GM21529 (cell line): ENCODE results near the gene PAQR5.
"Not testable (repeated sequence)": the region's sequence is repeated elsewhere in the genome, so short reads cannot be mapped to it uniquely, and the experiment has no call there.

ENCODE experiments used
- ATAC-seq: cut with Tn5 transposase; IDR thresholded peaks from one replicate; pipeline ENCODE4 v1.9.1; 2021; ENCODE audit not compliant: unreplicated experiment

Gene PAQR5

DNA sequence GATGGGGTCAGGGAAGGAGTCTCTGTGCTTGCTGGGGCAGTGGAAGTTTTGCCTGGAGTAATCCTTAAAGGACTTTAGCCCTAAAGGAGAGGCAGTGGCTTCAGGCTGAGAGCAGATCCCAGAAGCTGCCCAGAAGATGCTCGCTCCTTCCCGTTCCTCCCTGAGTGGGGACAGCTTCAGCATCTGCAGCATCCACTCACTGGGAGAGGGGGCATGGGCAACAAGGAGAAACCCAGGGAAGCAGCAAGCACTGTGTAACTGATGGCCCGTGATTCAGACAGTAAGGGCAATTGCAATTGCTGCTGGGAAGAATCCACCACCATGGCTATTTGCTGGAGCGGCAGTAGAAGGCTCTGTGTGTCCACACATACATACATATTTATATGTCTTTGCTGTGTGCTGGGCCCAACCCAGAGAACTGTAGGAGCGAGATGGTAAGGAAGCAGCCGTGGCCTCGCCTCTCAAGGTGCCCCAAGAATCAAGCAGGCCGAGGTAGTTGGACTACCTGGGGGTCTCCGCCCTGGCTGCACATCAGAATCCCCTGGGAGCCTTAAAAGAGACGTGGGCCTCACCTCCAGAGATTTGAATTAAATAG lies 5.8 kb upstream of the PAQR5 start:
- no peak for ATAC-seq

DNA sequence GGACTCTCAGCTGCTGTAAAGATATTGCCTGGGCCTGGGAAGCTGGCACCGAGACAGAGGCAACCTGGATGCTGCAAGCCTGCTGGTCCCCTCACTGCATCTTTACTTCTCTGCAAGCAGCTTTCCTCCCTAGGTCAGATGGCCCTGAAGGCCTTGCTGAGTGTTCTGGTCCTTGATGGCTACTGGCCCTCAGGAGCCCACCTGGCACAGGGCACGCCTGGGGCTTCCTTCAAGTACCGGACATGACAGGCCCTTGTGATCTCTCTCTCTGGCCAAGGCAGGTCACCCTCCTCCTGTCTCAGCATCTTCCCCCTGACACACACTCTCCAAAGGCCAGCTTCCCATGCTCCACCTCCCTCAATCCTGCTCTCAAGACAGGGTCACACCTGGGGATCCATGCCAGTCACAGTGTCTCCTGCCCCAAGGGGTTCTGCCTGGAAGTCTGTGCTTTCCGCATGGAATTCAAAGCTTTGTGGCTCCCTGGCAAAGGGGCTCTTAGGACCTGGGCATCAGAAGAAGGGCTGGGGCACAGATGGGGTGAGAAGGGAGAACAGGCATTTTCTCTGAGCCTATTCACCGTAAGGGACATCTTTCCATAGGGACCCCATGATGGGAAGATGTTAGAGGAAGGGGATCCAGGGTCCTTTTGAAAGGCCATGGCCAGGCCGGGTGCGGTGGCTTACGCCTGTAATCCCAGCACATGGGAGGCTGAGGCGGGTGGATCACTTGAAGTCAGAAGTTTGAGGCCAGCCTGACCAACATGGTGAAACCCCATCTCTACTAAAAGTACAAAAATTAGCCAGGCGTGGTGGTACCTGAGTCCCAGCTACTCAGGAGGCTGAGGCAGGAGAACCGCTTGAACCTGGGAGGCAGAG lies 4.7 kb upstream of the PAQR5 start:
- ATAC-seq, result no peak

DNA sequence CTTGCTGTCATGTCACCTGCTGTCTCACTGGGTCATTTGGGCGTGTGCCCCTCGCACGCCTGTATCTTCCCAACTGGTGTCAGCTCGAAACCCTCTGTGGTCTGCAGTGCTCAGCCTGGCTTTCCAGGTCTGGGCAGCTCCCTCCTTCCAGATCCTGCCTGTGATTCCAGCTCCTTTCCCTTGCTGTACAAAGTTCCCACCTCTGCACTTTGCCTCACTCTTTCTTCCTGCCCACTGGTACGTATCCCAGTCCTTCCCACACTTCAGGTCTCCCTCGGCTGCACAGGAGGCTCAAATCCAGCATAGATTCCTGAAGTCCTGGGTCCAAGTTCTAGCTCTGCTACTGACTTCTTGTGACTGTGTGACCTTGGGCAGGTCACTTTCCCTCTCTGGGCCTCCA lies 2.1 kb upstream of the PAQR5 start:
- no peak for ATAC-seq

DNA sequence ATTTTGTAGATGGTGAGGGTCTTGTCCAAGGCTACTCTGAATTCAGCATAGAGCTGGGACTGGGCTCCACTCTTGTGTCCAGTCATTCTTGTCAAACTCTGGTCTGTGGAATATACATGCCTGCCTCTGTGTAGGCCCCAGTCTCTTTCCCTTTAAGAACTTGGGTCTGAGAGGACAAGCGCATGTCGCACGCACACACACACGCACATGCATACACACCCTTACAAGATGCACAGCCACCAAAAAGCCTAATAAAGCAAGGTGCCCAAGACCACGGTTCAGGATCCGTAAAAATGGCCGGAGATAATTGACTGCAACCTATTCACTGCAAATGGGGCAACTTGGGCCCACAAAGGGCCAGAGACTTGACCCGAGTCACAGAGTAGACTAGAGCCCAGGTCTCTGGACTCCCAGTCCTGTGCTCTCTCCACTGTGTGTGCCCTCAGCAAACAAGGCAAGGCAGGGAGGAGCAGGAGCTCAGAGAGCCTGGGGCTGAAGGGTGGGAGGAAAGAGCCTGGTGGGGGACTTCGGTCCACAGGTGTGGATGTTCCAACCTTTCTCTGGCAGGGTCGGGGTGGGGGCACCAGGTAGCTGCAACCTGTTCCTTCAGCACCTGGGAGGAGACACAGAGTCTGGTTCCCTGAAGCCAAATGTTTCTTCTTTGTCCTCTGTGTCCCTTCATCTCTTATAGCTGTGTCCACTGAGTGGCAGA lies 914 bp upstream of the PAQR5 start:
- no peak for ATAC-seq

DNA sequence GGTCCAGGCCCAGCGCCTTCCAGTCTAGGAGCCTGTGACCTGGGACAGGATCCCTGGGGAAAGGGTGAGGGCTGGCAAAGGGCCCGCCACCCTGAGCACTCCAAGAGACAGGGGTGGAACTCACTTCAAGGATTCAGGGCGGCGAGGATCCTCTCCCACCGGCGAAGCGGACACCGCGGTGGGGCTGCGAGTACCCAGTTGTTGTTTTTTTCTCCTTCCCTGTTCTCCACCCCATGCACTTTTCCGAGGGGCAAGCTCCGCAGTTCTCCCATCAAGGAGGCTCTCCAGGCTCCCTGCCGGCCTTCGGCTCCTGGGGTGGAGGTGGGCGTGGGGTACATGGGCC lies 387 bp upstream of the PAQR5 start:
- ATAC-seq, result no peak

DNA sequence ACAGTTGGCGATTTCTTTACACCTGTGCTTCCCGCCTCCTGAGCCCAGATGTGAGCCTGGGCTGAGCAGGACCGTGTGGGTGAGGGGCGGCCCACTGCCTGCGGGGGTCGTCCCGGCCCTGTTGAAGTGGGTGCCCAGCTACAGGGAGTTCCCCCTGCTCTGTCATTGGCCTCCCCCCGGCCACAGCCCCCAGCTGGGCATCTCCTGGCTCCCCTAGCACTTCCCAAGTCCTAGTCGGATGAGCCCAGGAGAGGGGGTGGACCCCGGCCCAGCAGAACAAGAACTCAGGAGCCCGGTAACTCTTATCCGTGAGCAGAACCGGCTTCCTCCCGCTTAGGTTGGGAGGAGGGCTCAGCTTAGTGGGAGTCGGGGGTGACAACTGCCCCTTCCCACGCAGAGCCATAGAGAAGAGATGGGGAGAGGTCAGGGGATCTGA lies 757 bp downstream of the PAQR5 start:
- no peak for ATAC-seq

DNA sequence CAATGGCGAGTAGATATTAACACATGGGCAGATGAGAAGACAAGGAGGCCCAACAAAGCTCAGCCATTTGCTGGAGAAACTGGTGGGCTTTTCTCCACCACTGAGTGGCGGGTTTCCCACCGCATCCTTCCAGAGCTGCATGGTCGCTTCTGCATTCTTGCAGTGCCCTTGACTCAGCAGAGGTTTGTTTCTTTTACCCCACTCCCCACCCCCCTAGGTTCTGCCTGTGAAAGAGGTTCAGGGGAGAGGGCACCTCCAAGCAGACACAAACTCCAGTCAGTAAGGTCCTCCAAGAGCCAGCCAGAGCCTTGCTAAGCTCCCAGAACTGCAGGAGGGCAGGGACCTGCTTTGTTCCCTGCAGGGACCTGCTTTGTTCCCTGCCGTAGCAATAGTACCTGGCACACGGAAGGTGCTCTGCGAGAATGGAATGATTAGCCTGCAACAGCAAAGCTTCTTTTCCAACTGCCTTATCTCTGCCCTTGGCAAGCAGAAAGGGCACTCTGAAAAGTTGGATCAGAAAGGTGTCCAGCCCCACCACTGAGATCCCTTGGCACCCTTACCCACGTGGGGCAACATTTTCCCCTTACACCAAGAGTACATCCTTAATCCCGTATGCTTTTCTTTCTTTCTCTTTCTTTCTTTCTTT lies 1.4 kb downstream of the PAQR5 start:
- no peak for ATAC-seq

DNA sequence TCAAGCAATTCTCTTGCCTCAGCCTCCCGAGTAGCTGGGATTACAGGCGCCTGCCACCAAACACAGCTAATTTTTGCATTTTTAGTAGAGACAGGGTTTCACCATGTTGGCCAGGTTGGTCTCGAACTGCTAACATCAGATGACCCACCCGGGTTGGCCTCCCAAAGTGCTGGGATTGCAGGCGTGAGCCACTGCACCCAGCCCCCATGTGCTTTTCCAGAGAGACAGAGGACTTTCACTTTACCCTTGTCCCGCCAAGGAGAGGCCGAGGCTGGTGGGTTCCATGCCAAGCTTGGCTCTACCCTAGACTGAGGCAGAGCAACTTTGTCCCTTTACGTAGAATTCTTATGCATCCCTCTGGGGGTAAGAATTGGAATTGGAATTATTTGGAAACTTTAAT lies 2.4 kb downstream of the PAQR5 start:
- not testable (repeated sequence) for ATAC-seq

DNA sequence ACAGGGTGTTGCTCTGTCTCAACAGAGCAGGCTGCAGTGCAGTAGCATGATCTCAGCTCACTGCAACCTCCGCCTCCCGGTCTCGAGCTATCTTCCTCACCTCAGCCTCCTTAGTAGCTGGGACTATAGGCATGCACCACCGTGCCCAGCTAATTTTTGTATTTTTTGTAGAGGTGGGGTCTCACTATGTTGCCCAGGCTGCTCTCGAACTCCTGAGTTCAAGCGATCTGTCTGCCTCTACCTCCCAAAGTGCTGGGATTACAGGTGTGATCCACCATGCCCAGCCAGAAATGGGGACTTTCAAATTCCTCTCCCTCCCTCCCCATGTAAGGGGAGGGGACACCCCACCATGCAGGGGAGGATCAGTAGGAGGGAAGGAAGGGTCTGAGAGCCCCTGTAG lies 3.4 kb downstream of the PAQR5 start:
- ATAC-seq, result not testable (repeated sequence)

DNA sequence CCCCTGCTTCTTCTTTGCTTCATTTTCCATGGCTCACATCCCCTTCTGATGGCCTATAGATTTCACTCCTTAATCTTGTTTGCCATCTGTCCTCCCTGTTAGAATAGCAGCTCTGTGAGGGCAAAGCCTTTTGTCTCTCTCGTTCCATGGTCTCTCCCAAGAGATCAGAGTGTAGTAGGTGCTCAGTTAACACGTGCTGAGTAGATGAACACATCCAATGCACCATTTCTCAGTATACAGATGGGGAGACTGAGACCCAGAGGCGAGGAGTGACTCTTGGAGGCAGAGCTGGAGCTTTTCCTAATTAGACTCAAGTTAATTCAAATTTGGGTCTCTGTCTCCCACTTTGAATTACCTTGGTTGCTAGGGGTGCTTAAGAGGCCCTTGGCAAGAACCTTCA lies 4.2 kb downstream of the PAQR5 start:
- no peak for ATAC-seq

DNA sequence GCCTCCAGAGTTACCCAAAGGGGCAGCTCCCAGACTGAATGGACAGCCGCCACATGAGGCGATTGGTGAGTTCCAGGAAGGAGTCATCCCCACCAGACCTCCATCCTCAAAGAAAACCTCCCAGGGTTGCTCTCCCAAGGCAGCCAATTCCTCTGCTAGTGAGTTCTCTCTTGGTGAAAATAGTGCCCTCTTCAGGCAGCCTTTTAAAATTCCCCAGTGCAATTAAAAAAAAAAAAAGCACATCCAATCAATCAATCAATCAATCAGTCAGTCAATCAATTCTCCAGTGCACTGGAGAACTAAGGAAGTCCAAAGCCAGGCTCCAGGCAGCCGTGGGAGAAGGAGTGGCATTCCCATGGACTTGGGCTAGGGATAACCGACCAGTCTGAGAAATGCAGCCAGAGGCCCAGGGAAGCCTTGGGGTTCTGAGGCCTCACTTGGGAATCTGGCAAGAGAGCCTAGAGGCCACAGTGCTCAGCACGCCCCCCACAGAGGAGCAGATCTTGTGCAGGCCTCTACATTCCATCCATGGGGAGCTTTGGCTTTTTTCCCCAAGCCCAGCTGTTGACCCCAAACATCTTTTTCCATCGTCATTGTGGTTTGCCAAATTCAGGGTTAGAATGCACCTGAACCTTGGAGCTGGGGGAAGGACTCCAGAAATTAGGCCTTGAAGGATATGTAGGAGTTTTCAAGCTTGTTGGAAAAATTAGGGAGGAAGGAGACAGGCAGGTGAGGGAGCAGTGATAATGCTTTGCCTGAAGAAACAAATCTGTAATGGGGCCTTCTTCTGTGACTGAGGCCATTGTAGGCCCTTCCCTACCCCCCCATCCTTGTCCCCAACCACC lies 4.8 kb downstream of the PAQR5 start:
- no peak for ATAC-seq

DNA sequence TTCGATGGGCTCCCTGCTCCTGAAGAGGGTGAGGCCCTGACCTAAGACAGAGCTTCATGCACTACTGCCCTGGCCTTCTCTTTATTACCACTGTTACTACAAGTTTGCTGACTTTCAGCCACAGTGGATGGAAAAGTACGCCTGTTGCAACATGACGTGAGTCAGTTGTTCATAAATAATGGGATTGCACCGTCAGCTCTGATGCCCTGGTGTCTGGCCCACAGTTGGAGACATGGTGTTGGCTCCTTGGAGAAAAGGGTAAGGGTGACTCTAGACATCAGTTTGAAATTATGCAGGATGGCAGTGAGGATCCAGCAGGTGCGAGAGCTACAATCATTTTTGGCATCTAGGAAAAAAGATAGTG lies 5.5 kb downstream of the PAQR5 start:
- no peak for ATAC-seq

DNA sequence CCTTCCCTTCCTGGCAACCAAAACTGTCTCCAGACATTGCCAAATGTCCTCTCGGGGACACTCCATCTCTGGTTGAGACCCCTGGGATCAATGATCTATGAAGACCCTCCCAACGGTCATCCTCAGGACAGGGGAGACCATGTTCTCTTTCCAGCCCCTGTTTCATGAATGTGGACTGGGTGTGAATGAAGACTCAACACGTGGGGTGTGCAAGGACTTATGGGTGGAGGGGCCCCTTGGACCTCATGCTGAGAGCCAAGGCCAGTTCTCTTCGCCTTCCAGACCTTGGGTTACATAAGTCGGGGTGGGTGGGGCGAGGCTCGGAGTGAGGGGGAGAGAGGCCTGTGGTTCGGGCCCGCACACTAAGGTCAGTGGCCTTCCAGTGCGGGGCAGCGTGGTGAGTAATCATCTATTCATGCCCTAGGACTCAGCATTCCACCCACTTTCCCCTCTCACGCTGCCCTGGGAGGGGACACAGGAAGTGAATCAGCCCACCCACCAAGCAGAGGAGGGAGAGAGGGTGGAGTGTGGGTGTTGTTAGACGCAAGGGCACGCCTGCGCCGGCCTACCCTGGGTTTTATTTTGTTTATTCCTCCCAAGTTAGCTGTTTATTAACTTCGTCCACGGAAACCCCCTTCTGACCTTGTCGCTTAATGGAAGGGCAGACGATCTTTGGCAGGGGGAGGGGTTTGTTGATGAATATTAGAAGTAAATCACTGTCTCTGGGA lies 6.7 kb downstream of the PAQR5 start:
- no peak for ATAC-seq

DNA sequence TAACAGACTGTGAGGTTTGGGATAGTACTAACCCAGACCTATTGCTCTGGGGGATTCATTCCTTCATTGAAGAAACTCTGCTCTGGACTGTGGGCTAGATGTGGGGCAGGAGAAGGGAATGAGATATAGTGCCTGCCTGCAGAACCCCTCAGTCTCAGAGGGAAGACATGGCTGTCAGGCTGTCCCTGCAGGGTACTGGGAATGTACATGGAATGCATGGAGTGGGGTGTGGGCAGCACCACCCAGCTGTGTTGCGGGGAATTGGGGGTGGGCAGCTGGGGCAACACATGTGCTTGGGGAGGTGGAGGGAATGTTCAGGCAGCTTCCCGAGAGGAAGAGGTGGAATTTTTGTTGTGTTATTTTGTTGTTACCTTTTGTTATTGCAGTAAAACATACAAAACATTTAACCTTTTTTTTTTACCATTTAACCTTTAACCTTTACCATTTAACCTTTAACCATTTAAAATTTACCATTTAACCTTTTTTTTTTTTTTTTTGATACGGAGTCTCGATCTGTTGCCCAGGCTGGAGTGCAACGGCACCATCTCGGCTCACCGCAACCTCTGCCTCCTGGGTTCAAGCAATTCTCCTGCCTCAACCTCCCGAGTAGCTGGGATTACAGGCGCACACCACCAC lies 7.3 kb downstream of the PAQR5 start:
- no peak for ATAC-seq

DNA sequence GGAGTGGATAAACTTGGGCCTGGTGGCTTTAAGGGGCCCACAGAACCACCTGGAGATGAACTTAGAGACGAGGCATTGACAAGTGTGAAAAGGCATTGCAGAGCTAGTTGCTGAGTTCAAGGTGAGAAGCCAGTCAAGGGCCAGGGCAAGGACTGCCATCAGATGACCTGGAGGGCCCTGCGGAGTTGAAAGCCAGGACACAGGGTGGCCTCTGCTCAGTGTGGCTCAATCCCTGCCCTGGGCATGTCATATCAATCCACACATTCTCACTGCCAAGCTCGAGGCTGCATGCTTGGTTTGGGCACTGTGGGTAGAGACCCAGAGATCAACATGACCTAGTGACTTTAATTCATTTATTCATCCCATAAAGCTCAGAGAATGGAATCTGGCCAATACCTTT lies 9.2 kb downstream of the PAQR5 start:
- ATAC-seq, result no peak

DNA sequence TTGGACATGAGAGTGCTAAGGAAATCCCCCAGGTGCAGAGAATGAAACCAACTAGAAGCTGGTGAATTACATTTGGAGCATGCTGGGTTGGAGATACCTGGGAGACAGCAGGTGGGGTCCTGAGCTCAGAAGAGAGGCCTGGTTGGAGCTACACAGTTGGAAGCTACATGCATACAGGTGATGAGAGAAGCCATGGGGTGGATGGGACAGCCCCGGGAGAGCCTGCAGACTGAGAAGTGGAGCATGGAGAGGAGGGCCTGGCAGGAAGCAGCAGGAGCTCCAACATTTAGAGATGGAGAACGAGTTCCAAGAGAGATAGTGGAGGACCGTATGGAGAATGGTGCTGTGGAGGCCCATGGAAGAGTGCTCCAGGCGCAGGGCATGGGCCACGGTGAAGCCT lies 10.2 kb downstream of the PAQR5 start:
- no peak for ATAC-seq

DNA sequence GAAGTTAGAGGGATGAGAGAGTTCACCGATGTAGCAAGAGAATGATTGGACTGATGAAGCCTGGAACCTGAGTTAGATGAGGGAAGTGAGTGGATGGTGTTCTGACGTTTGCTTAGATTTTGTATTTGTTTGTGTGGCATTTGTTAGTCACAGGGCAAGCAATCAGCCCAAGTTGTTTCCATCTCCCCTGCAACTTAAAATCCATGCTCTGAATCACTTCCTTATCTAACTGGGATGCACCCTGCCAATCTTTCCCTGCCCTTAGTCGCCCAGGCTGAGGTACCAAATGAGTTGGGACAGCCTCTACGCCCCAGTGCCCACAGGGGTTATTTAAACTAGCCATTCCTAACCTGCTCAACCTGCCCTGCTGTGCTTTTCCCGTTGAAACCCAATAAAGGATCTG lies 12.6 kb downstream of the PAQR5 start:
- ATAC-seq, result no peak

DNA sequence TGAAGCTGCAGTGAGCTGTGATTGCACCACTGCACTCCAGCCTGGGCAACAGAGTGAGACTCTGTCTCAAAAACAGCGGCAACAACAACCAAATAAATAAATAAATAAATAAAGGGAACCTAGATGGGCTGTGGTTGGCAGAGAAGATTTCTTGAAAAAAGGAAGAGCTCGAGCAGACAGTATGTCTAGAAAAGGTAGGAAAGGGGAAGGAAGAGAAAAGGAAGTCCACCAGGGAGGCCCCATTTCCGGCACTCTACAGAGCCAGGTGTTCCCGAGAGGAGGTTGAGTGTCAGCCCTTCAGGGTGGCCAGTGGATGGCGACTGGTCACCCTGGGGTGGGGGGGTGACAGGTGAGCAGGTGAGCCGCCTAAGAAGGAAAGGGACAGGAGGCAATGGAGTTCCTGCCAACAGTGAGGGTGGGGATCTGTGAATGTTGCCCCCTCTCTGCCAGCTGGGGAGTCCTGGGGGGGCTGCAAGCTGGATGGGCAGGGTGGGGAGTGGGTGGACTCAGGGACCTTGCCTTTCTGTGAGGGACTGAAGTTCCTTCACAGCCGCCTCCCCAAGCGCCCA lies 14.8 kb downstream of the PAQR5 start:
- ATAC-seq, result no peak

DNA sequence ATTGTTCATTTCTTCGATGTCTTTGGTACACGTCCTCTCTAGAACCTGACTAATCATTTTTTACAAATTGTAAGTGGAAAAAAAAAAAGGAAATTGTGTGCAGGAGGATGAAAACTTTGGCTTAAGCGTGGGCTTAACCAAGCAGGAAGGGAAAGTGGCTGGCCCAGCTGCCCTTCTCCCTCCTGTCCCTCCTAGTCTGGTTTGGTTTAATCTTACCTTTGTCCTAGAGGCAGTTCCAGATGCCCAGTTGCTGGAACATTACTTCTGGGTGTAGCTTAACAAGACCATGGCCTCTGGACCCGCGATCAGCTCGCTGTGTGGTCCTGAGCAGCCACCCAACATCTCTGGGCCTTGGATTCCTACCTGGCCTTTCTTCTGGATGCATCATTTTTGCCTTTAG lies 15.4 kb downstream of the PAQR5 start:
- ATAC-seq, result no peak
